Mucosa of descending colon (tissue), 3 donors: ENCODE results near the gene PDE1A. TPM values are rescaled to one million over a fixed set of nuclear protein-coding genes. Genes with fewer than 3 reads are reported as not detected.
"Not testable (repeated sequence)": the region's sequence is repeated elsewhere in the genome, so short reads cannot be mapped to it uniquely, and the experiment has no call there.

Experiments used
- ATAC-seq: fragments of 200-7000 bp; cut with Tn5 transposase; one replicate; pipeline ENCODE4 v1.9.1; 2020; ENCODE audit warnings: mild to moderate bottlenecking, moderate library complexity
- DNase-seq, 3 donors: peaks; one replicate each; pipeline ENCODE4 v3.0.0-alpha.2; 2020
- H3K36me3 ChIP-seq: fragments of 200-600 bp; one replicate; pipeline ENCODE4 v1.8.0; 2021; ENCODE audit warnings: low read depth, mild to moderate bottlenecking
- H3K4me1 ChIP-seq: fragments of 200-600 bp; one replicate; pipeline ENCODE4 v1.8.0; 2021; ENCODE audit warnings: low read depth, mild to moderate bottlenecking
- H3K4me3 ChIP-seq: fragments of 200-600 bp; one replicate; pipeline ENCODE4 v1.8.0; 2021; ENCODE audit warnings: mild to moderate bottlenecking
- H3K9me3 ChIP-seq: fragments of 200-600 bp; one replicate; pipeline ENCODE4 v1.8.0; 2021; ENCODE audit warnings: mild to moderate bottlenecking
- intact Hi-C, 2 donors: fragments of 100-400 bp; cut with DNase I in 1 of 2; cut with micrococcal nuclease in 1 of 2; formaldehyde crosslinking; loops; one replicate each; pipeline versions ENCODE4 v1.11.0 to v1.11.1; 2022; cut with DNase I, micrococcal nuclease
- total RNA-seq, 3 donors: library from RNA; stranded (reverse); fragmentation: NEBNext Ultra II Directional in 2 of 3; extraction: Animal tissue kit (Norgen Biotek cat#: 25700) in 2 of 3; gene quantifications; one replicate each; pipeline versions ENCODE4 v1.2.1 to v1.2.4, GENCODE V29; 2021 to 2023
- TF ChIP-seq, protein P1 (sequence below): fragments of 200-600 bp; IDR thresholded peaks from one replicate; pipeline ENCODE4 v1.8.0; 2022; ENCODE audit warnings: antibody characterized with exemption, mild to moderate bottlenecking
- donor health status: DM: no; HTN: no; CAD: no; lungs with moderate emphysema.
- donor health status: DM: no; HTN: no; CAD: no.
- donor health status: DM: no; HTN: yes; CAD: no.

The PDE1A gene
- total RNA-seq, 3 donors from 2014 or later: 1.1 to 10.8 (median 3.9) TPM

DNA sequence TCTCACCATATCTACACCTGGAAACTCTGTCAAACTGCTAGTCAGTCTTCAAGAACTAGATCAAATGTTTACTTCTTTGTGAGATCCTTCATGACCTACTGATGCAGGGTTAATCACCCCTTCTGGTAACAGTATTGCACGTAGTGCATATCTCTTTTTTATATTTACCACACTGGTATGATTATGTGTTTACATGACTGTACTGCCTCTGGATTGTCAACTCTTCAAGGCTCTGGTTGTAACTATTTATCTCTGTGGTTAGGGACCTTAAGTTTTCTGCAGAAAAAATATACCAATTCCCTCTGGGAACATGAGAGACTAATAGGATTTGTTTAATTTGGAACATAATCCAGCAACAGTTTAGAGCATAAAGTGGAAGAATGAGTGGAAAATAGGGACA, 135.5 kb downstream of the PDE1A start:
- Histone ChIP-seq H3K9me3 (no peaks in the 10 kb centered on the region), H3K4me3 (no peak overlapping the region), H3K4me1 (no peaks in the 10 kb centered on the region), H3K36me3 (no peaks in the 10 kb centered on the region)
- DNase-seq: no peak
- no peak for ATAC-seq
- intact Hi-C loops: no loop called here
- TF ChIP-seq, protein P1, sequence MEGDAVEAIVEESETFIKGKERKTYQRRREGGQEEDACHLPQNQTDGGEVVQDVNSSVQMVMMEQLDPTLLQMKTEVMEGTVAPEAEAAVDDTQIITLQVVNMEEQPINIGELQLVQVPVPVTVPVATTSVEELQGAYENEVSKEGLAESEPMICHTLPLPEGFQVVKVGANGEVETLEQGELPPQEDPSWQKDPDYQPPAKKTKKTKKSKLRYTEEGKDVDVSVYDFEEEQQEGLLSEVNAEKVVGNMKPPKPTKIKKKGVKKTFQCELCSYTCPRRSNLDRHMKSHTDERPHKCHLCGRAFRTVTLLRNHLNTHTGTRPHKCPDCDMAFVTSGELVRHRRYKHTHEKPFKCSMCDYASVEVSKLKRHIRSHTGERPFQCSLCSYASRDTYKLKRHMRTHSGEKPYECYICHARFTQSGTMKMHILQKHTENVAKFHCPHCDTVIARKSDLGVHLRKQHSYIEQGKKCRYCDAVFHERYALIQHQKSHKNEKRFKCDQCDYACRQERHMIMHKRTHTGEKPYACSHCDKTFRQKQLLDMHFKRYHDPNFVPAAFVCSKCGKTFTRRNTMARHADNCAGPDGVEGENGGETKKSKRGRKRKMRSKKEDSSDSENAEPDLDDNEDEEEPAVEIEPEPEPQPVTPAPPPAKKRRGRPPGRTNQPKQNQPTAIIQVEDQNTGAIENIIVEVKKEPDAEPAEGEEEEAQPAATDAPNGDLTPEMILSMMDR: no peak

GRCh38 chr2:182283512-182283911, 143.3 kb downstream of the PDE1A start:
- ATAC-seq (no peak), DNase-seq (no peak)
- intact Hi-C loops: no loop called here
- TF ChIP-seq, protein P1: no peak
- Histone ChIP-seq H3K4me3 (no peak overlapping the region), H3K36me3 (no peaks in the 10 kb centered on the region), H3K9me3 (no peaks in the 10 kb centered on the region), H3K4me1 (no peaks in the 10 kb centered on the region)

DNA sequence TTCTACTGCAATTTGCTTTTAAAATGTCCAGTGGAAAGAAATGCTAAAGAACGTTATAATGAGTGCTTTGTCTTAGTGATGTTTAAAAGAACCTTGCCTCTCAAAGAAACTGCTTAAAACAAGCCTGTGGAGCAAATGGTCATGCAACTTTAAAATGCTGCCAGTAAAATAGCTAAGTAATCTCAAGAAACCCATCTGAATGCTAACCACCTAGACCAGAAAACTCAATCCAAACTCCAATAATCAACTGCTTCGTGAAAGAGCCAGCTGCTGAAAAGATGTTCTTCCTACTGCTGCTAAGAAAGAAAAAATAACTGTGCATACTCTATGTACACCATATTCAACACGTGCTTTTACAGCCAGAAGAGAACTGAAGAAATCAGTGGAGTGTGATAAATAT, 145.6 kb downstream of the PDE1A start:
- TF ChIP-seq, protein P1: no peak
- intact Hi-C loops: no loop called here
- no peak overlapping the region for H3K4me3 ChIP-seq

GRCh38 chr2:182280118-182280517, 146.7 kb downstream of the PDE1A start:
- Histone ChIP-seq H3K9me3 (peaks cover 16% of the 10 kb centered on the region), H3K4me1 (no peaks in the 10 kb centered on the region), H3K4me3 (no peak overlapping the region), H3K36me3 (no peaks in the 10 kb centered on the region)
- intact Hi-C loops: no loop called here
- DNase-seq (no peak), ATAC-seq (no peak)
- TF ChIP-seq, protein P1: no peak

More for the DNA sequence above, 145.6 kb downstream of the PDE1A start:
- Histone ChIP-seq H3K9me3 (peaks cover 9% of the 10 kb centered on the region), H3K36me3 (no peaks in the 10 kb centered on the region), H3K4me1 (no peaks in the 10 kb centered on the region)
- ATAC-seq (no peak), DNase-seq (no peak)

- H3K4me1 ChIP-seq, H3K36me3 ChIP-seq, DNase-seq, H3K4me3 ChIP-seq, ATAC-seq, intact Hi-C loops: not testable (repeated sequence)
- peaks cover 16% of the 10 kb centered on the region for H3K9me3 ChIP-seq
Observed at GRCh38 chr2:182276662-182277061, 150.2 kb downstream of the PDE1A start.

DNA sequence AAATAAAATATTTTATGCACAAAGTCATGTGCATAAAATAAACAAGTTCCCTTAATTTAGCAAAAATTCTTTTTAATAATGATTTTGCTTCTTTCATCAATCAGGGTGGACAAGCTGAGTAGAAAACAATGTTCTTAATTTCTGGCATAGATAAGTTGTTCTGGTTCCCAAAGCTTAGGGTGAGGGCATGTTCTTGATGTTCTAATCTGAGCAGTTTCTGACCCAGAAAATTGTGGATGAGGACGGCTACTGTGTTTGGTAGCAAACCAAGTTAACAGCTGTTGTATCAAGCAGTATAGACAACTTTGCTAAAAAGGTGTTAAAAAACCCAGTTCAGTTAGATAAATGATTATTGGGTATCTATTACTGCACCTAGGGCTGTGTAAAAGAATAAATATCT, 158.9 kb downstream of the PDE1A start:
- DNase-seq (no peak), ATAC-seq (no peak)
- Histone ChIP-seq H3K36me3 (no peaks in the 10 kb centered on the region), H3K4me1 (no peaks in the 10 kb centered on the region), H3K9me3 (no peaks in the 10 kb centered on the region), H3K4me3 (no peak overlapping the region)
- TF ChIP-seq, protein P1: no peak
- intact Hi-C loops: no loop called here
